Gastroesophageal sphincter (tissue), 4 donors: ENCODE results near the gene PPIB. TPM values are rescaled to one million over a fixed set of nuclear protein-coding genes. Genes with fewer than 3 reads are reported as not detected.

Experiments used
- ATAC-seq: fragments of 150-250 bp; one replicate; pipeline ENCODE4 v1.9.1; 2016; ENCODE audit warnings: mild to moderate bottlenecking, moderate library complexity
- H3K27ac ChIP-seq, 4 donors: fragments of 200-600 bp; sonication (generic) in 3 of 4; 1 replicate in 3 of 4; 2 replicates in 1 of 4; pipeline ENCODE4 v1.5.1; 2016 to 2019
- H3K27me3 ChIP-seq: fragments of 200-600 bp; sonication (generic); one replicate; pipeline ENCODE4 v1.5.1; 2019
- H3K36me3 ChIP-seq, 2 donors: fragments of 200-600 bp; sonication (generic); one replicate each; pipeline ENCODE4 v1.5.1; 2019; ENCODE audit warnings: control low read depth in 1 of 2
- H3K4me1 ChIP-seq, 3 donors: fragments of 200-600 bp; sonication (generic); 1 replicate in 2 of 3; 2 replicates in 1 of 3; pipeline ENCODE4 v1.5.1; 2016 to 2019; ENCODE audit warnings: control low read depth in 2 of 3
- H3K4me3 ChIP-seq, 2 donors: fragments of 200-600 bp; sonication (generic); one replicate each; pipeline ENCODE4 v1.5.1; 2019; ENCODE audit warnings: mild to moderate bottlenecking in 1 of 2, moderate library complexity in 1 of 2
- H3K9me3 ChIP-seq, 3 donors: fragments of 200-600 bp; sonication (generic); one replicate each; pipeline ENCODE4 v1.5.1; 2017 to 2019; ENCODE audit warnings: control low read depth in 2 of 3
- EP300 ChIP-seq: sonication (generic); formaldehyde crosslinking; IDR thresholded peaks from one replicate; pipeline ENCODE4 v1.6.1; 2017; ENCODE audit warnings: antibody characterized with exemption, mild to moderate bottlenecking
- POLR2A ChIP-seq, 2 donors: fragments of 450-650 bp; IDR thresholded peaks; one replicate each; pipeline ENCODE4 v1.6.1; 2017; ENCODE audit warnings: antibody characterized with exemption in 2 of 2, mild to moderate bottlenecking in 2 of 2, moderate library complexity in 1 of 2
- POLR2AphosphoS5 ChIP-seq: sonication (generic); formaldehyde crosslinking; IDR thresholded peaks from one replicate; pipeline ENCODE4 v1.6.1; 2017; ENCODE audit warnings: antibody characterized with exemption
- WGBS, 2 donors: methylation state at CpG; one replicate each; pipeline ENCODE4 v1.1.5; 2018; ENCODE audit warnings: low coverage in 1 of 2; 5-methylcytosine and 5-hydroxymethylcytosine counted together
- total RNA-seq, 4 donors: library from RNA; depleted of rRNA; stranded (reverse); fragments of >200 nt; gene quantifications; one replicate each; pipeline ENCODE4 v1.1.0, GENCODE V29; 2016
- TF ChIP-seq, protein P1 (sequence below), 4 experiments: fragments of 200-600 bp in 2 of 4; fragments of 450-650 bp in 2 of 4; sonication (generic) in 1 of 4; IDR thresholded peaks; one replicate each; pipeline ENCODE4 v1.5.1; 2017 to 2019; ENCODE audit warnings: antibody characterized with exemption in 4 of 4, mild to moderate bottlenecking in 2 of 4, moderate library complexity in 2 of 4

Gene PPIB
- total RNA-seq, 4 donors from 2014 or later: 151 to 257 (median 235) TPM

DNA sequence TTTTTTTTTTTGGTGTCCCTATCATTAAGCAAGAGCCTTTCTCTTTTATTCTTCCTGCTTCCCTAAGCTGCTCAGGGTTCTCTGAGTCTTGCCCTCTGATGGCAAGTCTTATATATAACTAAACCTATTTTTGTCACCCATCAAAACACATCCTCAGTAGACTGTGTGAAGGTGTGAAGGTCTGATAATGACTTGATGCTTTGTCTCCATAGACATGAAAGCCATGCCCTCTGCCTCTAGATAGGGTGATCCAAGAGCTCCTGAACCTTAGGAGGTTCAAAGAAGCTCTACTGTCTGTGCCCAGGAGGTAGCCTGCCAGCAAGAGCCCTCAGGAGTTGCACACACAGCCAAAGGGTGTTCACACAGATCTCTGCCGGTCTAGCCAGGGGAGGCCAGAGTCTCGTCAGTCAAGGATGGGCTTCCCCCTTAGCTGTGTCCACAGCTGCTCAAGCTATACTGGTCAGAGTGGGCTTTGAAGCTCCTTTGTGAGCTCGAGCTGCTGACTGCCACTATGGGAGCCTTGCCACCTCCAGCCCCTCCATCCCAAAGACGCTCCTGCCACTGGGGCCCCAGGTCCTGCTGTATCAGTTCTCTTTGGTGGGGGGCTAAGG lies 24.4 kb downstream of the PPIB start:
- no peaks in the 10 kb centered on the region for H3K9me3 ChIP-seq
- H3K27ac ChIP-seq: no peak overlapping the region
- no peak overlapping the region for H3K4me3 ChIP-seq
- H3K36me3 ChIP-seq: peaks cover 0 to 89% of the 10 kb centered on the region in 2 donors
- WGBS, 2 donors: no CpG with 5 or more reads among the region's 4 CpGs
- no peaks in the 10 kb centered on the region for H3K4me1 ChIP-seq
- H3K27me3 ChIP-seq: no peaks in the 10 kb centered on the region
- no peak for TF ChIP-seq POLR2AphosphoS5
- TF ChIP-seq, protein P1, sequence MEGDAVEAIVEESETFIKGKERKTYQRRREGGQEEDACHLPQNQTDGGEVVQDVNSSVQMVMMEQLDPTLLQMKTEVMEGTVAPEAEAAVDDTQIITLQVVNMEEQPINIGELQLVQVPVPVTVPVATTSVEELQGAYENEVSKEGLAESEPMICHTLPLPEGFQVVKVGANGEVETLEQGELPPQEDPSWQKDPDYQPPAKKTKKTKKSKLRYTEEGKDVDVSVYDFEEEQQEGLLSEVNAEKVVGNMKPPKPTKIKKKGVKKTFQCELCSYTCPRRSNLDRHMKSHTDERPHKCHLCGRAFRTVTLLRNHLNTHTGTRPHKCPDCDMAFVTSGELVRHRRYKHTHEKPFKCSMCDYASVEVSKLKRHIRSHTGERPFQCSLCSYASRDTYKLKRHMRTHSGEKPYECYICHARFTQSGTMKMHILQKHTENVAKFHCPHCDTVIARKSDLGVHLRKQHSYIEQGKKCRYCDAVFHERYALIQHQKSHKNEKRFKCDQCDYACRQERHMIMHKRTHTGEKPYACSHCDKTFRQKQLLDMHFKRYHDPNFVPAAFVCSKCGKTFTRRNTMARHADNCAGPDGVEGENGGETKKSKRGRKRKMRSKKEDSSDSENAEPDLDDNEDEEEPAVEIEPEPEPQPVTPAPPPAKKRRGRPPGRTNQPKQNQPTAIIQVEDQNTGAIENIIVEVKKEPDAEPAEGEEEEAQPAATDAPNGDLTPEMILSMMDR (IDR thresholded peaks at IDR 0.05): no peak
- no peak for TF ChIP-seq EP300
- no peak for TF ChIP-seq POLR2A (IDR thresholded peaks at IDR 0.05)
- no peak for ATAC-seq

DNA sequence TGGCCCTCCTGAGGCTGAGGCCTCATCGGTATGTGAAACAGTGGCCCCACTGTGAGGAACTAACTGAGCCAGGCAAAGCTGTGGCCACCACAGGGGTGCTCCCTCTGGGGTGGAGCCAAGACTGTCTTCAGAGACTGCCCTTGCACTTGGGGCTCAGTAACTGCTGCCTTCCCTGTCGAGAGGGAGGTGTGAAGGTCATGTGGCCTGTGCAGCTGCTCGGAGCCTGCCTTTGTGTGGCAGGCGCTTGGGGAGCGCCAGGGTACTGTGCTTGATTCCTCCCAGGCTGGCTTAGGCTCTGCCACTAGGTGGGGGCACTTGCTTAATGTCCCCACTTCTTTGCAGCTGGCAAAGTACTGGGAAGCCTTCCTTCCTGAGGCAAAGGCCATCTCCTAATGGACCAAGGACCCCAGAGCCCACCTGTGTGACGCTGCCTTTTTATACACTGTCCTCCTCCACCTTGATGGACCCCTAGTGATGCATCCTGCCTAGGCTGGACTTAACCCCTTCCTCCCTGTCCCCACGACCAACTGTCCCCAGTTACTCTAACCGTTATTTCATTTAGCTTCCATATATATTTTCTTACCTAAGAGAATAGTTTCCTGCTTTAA lies 25.5 kb downstream of the PPIB start:
- no peak for ATAC-seq
- Histone ChIP-seq H3K27me3 (no peaks in the 10 kb centered on the region), H3K4me3 (no peak overlapping the region), H3K4me1 (no peaks in the 10 kb centered on the region), H3K9me3 (no peaks in the 10 kb centered on the region), H3K27ac (no peak overlapping the region), H3K36me3 (peaks cover 0 to 89% of the 10 kb centered on the region in 2 donors)
- no peak for TF ChIP-seq EP300
- TF ChIP-seq POLR2AphosphoS5: no peak
- TF ChIP-seq, protein P1 (IDR thresholded peaks at IDR 0.05): no peak
- no peak for TF ChIP-seq POLR2A (IDR thresholded peaks at IDR 0.05)
- 72% methylated on average over 4 of the region's 8 CpGs; no CpG with 5 or more reads in 1 of the 2 donors for WGBS, 2 donors

- no peak for ATAC-seq
- Histone ChIP-seq H3K27me3 (no peaks in the 10 kb centered on the region), H3K9me3 (no peaks in the 10 kb centered on the region), H3K4me3 (no peak overlapping the region), H3K36me3 (peaks cover 0 to 89% of the 10 kb centered on the region in 2 donors), H3K4me1 (no peaks in the 10 kb centered on the region), H3K27ac (no peak overlapping the region)
- no peak for TF ChIP-seq POLR2AphosphoS5
- TF ChIP-seq, protein P1 (IDR thresholded peaks at IDR 0.05): no peak
- TF ChIP-seq POLR2A (IDR thresholded peaks at IDR 0.05): no peak
- TF ChIP-seq EP300: no peak
- 84 to 93% methylated on average over 4 to 7 of the region's 7 CpGs for WGBS, 2 donors
Observed at GRCh38 chr15:64136347-64136746, 26.5 kb downstream of the PPIB start.

- WGBS, 2 donors: no CpG with 5 or more reads among the region's 9 CpGs
- no peak for ATAC-seq
- TF ChIP-seq EP300 (no peak), POLR2A (IDR thresholded peaks at IDR 0.05) (no peak), POLR2AphosphoS5 (no peak)
- TF ChIP-seq, protein P1 (IDR thresholded peaks at IDR 0.05): no peak
- H3K4me3 ChIP-seq: no peak overlapping the region
- H3K4me1 ChIP-seq: no peaks in the 10 kb centered on the region
- no peaks in the 10 kb centered on the region for H3K9me3 ChIP-seq
- H3K27me3 ChIP-seq: no peaks in the 10 kb centered on the region
- H3K27ac ChIP-seq: no peak overlapping the region
- H3K36me3 ChIP-seq: peaks cover 0 to 96% of the 10 kb centered on the region in 2 donors
Observed at GRCh38 chr15:64134345-64134829, 28.4 kb downstream of the PPIB start.
